Measurements from ENCODE around the gene CAMTA1.

CAMTA1 gene

DNA sequence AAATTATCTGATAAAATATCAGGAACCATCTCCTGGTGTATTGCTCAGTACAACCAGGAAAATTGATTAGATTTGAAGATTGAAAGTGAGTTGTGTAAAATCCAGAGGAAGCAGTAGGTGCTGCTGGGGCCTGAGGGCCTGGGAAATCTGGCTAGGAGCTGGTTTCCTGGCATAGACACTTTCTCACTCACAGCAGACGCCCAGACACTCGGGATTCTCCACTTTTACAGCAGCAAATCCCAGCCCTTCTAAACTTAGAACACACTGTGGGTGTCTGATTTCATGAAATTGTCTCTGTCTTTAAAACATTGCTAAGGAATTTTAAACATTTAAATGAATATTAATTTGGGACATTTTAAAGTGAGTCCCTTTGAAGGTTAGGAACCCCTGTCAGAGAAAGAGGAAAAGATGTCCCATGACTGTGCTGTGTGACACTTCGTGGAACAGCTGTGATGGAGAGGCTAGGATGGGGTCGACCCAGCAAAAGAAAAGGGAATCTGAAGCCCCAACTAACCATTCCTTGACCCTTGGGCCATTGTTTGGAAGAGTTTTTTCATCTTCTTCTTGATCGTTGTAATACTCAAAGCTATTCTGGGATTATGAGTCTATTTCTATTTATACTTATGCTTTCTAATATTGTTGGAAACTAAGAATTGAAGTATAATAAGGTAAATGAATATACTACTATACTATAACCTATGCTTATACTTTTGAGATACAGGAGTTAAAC, 936.9 kb downstream of the CAMTA1 start:
- TF ChIP-seq, protein P1, sequence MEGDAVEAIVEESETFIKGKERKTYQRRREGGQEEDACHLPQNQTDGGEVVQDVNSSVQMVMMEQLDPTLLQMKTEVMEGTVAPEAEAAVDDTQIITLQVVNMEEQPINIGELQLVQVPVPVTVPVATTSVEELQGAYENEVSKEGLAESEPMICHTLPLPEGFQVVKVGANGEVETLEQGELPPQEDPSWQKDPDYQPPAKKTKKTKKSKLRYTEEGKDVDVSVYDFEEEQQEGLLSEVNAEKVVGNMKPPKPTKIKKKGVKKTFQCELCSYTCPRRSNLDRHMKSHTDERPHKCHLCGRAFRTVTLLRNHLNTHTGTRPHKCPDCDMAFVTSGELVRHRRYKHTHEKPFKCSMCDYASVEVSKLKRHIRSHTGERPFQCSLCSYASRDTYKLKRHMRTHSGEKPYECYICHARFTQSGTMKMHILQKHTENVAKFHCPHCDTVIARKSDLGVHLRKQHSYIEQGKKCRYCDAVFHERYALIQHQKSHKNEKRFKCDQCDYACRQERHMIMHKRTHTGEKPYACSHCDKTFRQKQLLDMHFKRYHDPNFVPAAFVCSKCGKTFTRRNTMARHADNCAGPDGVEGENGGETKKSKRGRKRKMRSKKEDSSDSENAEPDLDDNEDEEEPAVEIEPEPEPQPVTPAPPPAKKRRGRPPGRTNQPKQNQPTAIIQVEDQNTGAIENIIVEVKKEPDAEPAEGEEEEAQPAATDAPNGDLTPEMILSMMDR (IDR thresholded peaks at IDR 0.05; ENCODE audit: control insufficient read depth, insufficient read depth, low read depth, low read length, missing control alignments), result no peak
- DNase-seq (ENCODE audit: low read depth), result no peak
- H3K4me3 ChIP-seq (ENCODE audit: control insufficient read depth, low read depth, low read length), result no peak overlapping the region

DNA sequence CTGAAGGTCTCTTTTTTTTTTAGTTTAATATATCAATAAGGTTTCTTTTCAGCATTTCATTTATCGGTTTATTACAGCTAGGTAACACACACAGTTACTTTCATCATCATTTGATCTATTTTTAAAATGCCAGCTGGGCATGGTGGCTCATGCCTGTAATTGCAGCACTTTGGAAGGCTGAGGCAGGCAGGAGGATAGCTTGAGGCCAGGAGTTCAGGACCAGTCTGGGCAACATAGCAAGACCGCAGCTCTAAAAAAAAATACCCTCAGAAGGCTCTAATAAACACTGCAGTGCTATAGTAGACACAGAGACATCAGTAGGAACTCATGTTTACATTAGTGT, 937.4 kb downstream of the CAMTA1 start:
- no peak for DNase-seq (ENCODE audit: low read depth)
- H3K4me3 ChIP-seq (ENCODE audit: control insufficient read depth, low read depth, low read length), result no peak overlapping the region
- TF ChIP-seq, protein P1 (IDR thresholded peaks at IDR 0.05; ENCODE audit: control insufficient read depth, insufficient read depth, low read depth, low read length, missing control alignments), result no peak

DNA sequence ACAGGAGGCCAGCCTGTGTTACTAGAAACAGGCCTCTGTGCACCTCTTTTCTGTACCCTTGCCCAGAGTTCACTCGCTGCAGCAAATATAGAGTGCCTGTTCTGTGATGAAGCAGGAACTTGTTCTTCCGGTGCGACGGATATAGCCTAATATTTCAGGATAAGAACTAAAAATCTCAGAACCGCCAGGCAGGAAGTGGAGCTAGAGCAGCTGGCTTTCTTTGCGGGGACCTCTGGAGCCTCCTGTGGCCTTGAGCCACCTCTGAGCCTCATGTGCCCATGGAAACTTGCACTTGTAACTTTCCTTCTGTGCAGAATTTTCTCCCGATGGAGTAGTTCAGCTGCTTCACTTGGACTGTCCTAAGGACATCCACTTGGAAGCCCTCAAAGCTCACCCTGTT, 941.4 kb downstream of the CAMTA1 start:
- TF ChIP-seq, protein P1 (IDR thresholded peaks at IDR 0.05; ENCODE audit: control insufficient read depth, insufficient read depth, low read depth, low read length, missing control alignments), result no peak
- no peak for DNase-seq (ENCODE audit: low read depth)
- H3K4me3 ChIP-seq (ENCODE audit: control insufficient read depth, low read depth, low read length), result no peak overlapping the region

DNA sequence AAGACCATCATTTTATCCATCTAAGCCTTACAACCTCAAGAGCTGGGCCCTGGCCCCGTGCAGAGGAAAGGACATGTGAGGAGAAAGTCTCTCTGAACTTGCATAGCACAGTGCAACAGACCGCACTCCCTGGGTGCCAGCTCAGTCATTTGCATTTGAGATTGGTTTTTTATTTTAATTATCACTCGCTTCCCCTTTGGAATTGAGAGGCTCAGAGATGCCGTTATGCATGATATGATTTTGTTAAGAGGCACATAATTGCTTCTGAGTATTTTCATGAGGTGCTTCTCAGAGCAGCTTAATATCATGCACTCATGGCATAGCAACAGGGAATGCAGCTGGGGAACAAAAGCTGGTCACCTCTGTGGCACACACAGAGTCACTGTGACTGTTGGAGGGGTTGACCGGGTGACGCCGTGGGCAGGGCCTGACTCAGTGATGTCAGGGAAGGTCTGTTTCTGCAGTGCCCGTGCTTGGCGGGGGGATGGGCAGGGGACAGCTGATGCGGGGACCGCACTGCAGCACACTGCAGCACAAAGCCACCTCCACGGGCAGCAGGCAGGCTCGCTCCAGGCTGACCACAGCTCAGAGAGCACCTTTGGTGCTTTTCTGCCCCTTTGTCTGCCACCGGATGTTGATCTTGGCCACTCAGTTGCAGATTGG, 942.7 kb downstream of the CAMTA1 start:
- no peak for DNase-seq (ENCODE audit: low read depth)
- no peak overlapping the region for H3K4me3 ChIP-seq (ENCODE audit: control insufficient read depth, low read depth, low read length)
- TF ChIP-seq, protein P1 (IDR thresholded peaks at IDR 0.05; ENCODE audit: control insufficient read depth, insufficient read depth, low read depth, low read length, missing control alignments), result no peak

DNA sequence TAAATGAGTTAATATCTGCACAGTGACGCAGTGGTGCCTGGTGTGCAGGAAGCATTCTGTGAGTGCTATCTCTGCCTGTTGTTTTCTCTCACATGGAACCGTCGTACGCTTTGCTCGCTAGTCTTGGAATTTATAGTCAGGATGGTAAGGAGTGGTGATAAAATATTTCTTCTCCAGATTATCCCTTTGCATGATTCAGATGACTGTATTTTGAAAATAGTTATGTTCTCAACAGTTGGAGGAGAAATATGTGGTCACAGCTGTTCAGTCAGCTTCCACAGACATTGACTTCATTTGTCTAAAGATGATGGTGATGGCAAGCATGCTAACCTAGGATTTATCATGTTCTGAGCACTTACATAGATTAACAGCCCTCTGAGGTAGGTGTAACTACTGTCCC, 944.5 kb downstream of the CAMTA1 start:
- TF ChIP-seq, protein P1 (IDR thresholded peaks at IDR 0.05; ENCODE audit: control insufficient read depth, insufficient read depth, low read depth, low read length, missing control alignments), result no peak
- no peak for DNase-seq (ENCODE audit: low read depth)
- H3K4me3 ChIP-seq (ENCODE audit: control insufficient read depth, low read depth, low read length), result no peak overlapping the region

DNA sequence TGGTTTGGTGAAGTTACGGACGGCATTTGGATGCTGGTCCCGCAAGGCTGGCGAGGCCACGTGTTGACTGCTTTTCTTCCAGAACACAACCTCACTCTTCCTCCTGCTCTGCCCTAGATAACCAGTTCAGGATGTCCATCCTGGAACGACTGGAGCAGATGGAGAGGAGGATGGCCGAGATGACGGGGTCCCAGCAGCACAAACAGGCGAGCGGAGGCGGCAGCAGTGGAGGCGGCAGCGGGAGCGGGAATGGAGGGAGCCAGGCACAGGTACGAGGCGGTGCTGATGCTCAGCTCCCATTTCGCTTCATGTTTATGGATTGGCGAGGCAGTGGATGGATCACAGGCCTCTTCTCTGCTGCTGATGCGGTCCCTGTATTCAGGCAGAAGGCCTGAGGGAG, 947.1 kb downstream of the CAMTA1 start:
- no peak for DNase-seq (ENCODE audit: low read depth)
- TF ChIP-seq, protein P1 (IDR thresholded peaks at IDR 0.05; ENCODE audit: control insufficient read depth, insufficient read depth, low read depth, low read length, missing control alignments), result no peak
- no peak overlapping the region for H3K4me3 ChIP-seq (ENCODE audit: control insufficient read depth, low read depth, low read length)

Measured in AG09309 (cell line).